Measurements from ENCODE around the gene ALDH18A1.

DNA sequence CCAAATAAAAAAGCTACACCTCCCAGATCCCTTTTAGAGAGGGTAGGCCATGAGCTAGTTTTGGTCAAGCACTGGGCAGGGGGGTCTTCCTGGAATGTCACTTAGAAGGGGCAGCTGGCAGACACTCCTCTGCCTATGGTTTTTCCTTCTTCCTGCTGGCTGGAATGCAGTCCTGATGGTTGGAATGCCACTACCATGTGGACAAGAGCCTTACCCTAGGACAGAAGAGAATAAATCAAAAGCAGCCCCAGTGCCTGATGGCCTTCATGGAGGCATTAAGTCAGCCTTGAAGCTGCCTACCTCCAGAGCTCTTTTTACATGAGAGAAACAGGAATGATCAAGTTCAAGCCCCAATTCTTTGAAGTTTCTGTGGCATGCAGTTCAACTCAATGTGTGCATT is 51.9 kb downstream of the ALDH18A1 start:
- TF ChIP-seq POLR2A (IDR thresholded peaks at IDR 0.05; ENCODE audit: low read depth, low read length) (no peak), POLR2AphosphoS5 (IDR thresholded peaks at IDR 0.05; ENCODE audit: insufficient read depth, low read depth, low read length) (no peak), JUN (IDR thresholded peaks at IDR 0.05; ENCODE audit: borderline replicate concordance, insufficient read depth, insufficient read length, low read depth) (no peak), MYC (IDR thresholded peaks at IDR 0.05; ENCODE audit: low read depth, low read length) (no peak)
- TF ChIP-seq, protein P1, sequence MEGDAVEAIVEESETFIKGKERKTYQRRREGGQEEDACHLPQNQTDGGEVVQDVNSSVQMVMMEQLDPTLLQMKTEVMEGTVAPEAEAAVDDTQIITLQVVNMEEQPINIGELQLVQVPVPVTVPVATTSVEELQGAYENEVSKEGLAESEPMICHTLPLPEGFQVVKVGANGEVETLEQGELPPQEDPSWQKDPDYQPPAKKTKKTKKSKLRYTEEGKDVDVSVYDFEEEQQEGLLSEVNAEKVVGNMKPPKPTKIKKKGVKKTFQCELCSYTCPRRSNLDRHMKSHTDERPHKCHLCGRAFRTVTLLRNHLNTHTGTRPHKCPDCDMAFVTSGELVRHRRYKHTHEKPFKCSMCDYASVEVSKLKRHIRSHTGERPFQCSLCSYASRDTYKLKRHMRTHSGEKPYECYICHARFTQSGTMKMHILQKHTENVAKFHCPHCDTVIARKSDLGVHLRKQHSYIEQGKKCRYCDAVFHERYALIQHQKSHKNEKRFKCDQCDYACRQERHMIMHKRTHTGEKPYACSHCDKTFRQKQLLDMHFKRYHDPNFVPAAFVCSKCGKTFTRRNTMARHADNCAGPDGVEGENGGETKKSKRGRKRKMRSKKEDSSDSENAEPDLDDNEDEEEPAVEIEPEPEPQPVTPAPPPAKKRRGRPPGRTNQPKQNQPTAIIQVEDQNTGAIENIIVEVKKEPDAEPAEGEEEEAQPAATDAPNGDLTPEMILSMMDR (IDR thresholded peaks at IDR 0.05; ENCODE audit: extremely low read depth in 1 of 2, insufficient read depth in 1 of 2, low read depth in 1 of 2, low read length in 2 of 2) = no peak
- TF ChIP-seq, protein P2, sequence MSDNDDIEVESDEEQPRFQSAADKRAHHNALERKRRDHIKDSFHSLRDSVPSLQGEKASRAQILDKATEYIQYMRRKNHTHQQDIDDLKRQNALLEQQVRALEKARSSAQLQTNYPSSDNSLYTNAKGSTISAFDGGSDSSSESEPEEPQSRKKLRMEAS (IDR thresholded peaks at IDR 0.05; ENCODE audit: insufficient read depth, insufficient read length) = no peak
